PC-9 (cell line): ENCODE data around the gene MTA3. TPM values are rescaled to one million over a fixed set of nuclear protein-coding genes. Genes with fewer than 3 reads are reported as not detected.

ENCODE experiments used
- BruUV-seq: library from RNA; stranded (reverse); fragments of 400-500 nt; replicated peaks from 2 replicates; lab custom pipeline; 2021; lab: Mats Ljungman, UMichigan
- CTCF ChIA-PET: fragments of 300-600 bp; sonication (Branson Sonifier 250); formaldehyde crosslinking; loops from one replicate; lab custom pipeline; 2022; ENCODE audit warnings: antibody characterized with exemption; lab: Charles Lee
- POLR2A ChIA-PET: fragments of 300-600 bp; sonication (Branson Sonifier 250); formaldehyde crosslinking; loops from one replicate; lab custom pipeline; 2022; ENCODE audit warnings: antibody characterized with exemption; ENCODE audit not compliant: unreplicated experiment; lab: Charles Lee
- DNase-seq, 2 experiments: peaks; one replicate each; pipeline versions ENCODE4 v3.0.0 to v3.0.0-alpha.2; 2015 to 2022; ENCODE audit warnings: mixed read lengths in 1 of 2
- H2AFZ ChIP-seq: fragments of 200-600 bp; sonication (generic); 2 replicates; pipeline ENCODE4 v1.8.1; 2017; ENCODE audit warnings: antibody characterized with exemption
- H3F3A ChIP-seq: fragments of 200-600 bp; sonication (generic); 2 replicates; pipeline ENCODE4 v1.8.1; 2017; ENCODE audit warnings: antibody characterized with exemption, mild to moderate bottlenecking, low read depth; ENCODE audit not compliant: insufficient read depth
- H3K27ac ChIP-seq: fragments of 200-600 bp; sonication (generic); 2 replicates; pipeline ENCODE4 v1.6.1; 2016; ENCODE audit warnings: mixed run types
- H3K27me3 ChIP-seq: fragments of 200-600 bp; sonication (generic); 2 replicates; pipeline ENCODE4 v1.6.1; 2016; ENCODE audit warnings: low read depth, mixed run types; ENCODE audit not compliant: insufficient read depth
- H3K36me3 ChIP-seq: fragments of 200-600 bp; sonication (generic); 2 replicates; pipeline ENCODE4 v1.6.1; 2016; ENCODE audit warnings: low read depth, mixed run types
- H3K4me1 ChIP-seq: fragments of 200-600 bp; sonication (generic); replicated peaks from 2 replicates; pipeline ENCODE4 v1.6.1; 2016; ENCODE audit warnings: mixed run types; ENCODE audit not compliant: insufficient read depth
- H3K4me2 ChIP-seq: fragments of 200-600 bp; sonication (generic); 2 replicates; pipeline ENCODE4 v1.6.1; 2017; ENCODE audit warnings: mixed run types
- H3K4me3 ChIP-seq: fragments of 200-600 bp; sonication (generic); 2 replicates; pipeline ENCODE4 v1.6.1; 2016; ENCODE audit warnings: mixed run types
- H3K79me2 ChIP-seq: fragments of 200-600 bp; sonication (generic); 2 replicates; pipeline ENCODE4 v1.6.1; 2017; ENCODE audit warnings: low read depth, mixed run types
- H3K9me2 ChIP-seq: fragments of 200-600 bp; sonication (generic); 2 replicates; pipeline ENCODE4 v1.8.1; 2017; ENCODE audit warnings: mild to moderate bottlenecking; ENCODE audit not compliant: insufficient read depth
- H3K9me3 ChIP-seq: fragments of 200-600 bp; sonication (generic); 2 replicates; pipeline ENCODE4 v1.8.1; 2016; ENCODE audit warnings: low read depth; ENCODE audit not compliant: insufficient read depth
- H4K20me1 ChIP-seq: fragments of 200-600 bp; sonication (generic); 2 replicates; pipeline ENCODE4 v1.8.1; 2017; ENCODE audit not compliant: insufficient read depth
- EZH2 ChIP-seq: fragments of 200-600 bp; sonication (generic); IDR thresholded peaks from 2 replicates; pipeline ENCODE4 v1.8.0; 2017; ENCODE audit warnings: antibody characterized with exemption, low read depth
- intact Hi-C: fragments of 100-400 bp; cut with micrococcal nuclease; formaldehyde crosslinking; loops from one replicate; pipeline ENCODE4 v1.10.0; 2022; ENCODE audit not compliant: unreplicated experiment
- total RNA-seq: library from RNA; stranded (reverse); gene quantifications from 2 replicates; pipeline ENCODE4 v1.2.3, GENCODE V29; 2021
- TF ChIP-seq, protein P1 (sequence below): fragments of 200-600 bp; sonication (generic); conservative IDR thresholded peaks from 2 replicates; pipeline ENCODE4 v1.6.1; 2017; ENCODE audit warnings: mixed run types, antibody characterized with exemption, mild to moderate bottlenecking, moderate library complexity

MTA3 gene
- total RNA-seq, 1 experiment from 2014 or later: 89.8 TPM

DNA sequence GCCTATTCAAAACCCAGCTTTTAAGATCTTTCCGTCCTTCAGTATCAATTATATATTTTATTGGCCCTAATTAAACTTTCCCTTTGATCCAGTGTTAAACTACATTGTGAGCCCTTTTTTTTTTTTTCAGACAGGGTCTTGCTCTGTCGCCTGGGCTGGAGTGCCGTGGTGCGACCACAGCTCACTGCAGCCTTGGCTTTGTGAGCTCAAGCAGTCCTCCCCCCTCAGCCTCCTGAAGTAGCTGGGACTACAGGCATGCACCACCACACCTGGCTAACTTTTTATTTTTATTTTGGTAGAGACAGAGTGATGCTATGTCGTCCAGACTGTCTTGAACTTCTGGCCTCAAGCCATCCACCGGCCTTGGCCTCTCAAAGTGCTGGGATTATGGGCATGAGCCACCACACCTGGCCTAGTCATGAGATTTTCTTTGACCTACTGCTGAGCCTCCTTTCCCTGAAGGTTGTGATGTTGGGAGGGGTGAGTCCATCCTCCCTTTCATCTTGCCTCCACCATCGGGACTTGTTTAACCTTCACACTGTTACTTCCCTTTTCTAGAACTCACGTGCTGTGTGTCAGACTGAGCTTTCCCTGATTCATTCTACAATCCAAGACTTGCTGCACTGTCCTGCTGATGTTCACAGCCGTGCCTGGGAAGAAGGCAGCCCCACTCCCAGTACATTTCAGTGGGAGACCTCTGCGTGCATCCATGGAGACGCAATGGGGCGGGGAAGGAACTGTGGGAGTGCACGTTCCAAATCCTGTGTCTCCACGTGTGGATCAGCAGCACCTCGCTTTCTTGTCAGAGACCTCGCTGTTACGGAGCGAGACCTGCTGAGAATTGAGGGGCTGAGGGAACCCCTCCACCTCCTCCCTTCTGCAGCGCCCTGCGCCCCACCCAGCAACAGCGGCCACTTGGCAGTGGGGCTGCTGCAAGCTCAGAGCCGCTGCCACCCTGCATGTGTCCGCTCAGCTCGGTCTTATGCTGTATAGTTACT lies 184.7 kb downstream of the MTA3 start:
- no peak for DNase-seq
- Histone ChIP-seq H3K27ac (no peak overlapping the region), H3K9me2 (no peaks in the 10 kb centered on the region), H3K9me3 (no peaks in the 10 kb centered on the region), H3K27me3 (no peaks in the 10 kb centered on the region), H4K20me1 (no peaks in the 10 kb centered on the region), H3K4me3 (no peak overlapping the region), H3F3A (no peaks in the 10 kb centered on the region; the same call in 1 of the 2 replicates), H3K79me2 (no peaks in the 10 kb centered on the region), H3K36me3 (no peaks in the 10 kb centered on the region), H2AFZ (no peak overlapping the region), H3K4me1 (no peaks in the 10 kb centered on the region), H3K4me2 (no peak overlapping the region)
- ChIA-PET POLR2A (no interaction called here), CTCF (no interaction called here)
- TF ChIP-seq, protein P1, sequence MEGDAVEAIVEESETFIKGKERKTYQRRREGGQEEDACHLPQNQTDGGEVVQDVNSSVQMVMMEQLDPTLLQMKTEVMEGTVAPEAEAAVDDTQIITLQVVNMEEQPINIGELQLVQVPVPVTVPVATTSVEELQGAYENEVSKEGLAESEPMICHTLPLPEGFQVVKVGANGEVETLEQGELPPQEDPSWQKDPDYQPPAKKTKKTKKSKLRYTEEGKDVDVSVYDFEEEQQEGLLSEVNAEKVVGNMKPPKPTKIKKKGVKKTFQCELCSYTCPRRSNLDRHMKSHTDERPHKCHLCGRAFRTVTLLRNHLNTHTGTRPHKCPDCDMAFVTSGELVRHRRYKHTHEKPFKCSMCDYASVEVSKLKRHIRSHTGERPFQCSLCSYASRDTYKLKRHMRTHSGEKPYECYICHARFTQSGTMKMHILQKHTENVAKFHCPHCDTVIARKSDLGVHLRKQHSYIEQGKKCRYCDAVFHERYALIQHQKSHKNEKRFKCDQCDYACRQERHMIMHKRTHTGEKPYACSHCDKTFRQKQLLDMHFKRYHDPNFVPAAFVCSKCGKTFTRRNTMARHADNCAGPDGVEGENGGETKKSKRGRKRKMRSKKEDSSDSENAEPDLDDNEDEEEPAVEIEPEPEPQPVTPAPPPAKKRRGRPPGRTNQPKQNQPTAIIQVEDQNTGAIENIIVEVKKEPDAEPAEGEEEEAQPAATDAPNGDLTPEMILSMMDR: no peak
- no peak for TF ChIP-seq EZH2
- intact Hi-C loops: no loop called here
- BruUV-seq: no TSS peak

DNA sequence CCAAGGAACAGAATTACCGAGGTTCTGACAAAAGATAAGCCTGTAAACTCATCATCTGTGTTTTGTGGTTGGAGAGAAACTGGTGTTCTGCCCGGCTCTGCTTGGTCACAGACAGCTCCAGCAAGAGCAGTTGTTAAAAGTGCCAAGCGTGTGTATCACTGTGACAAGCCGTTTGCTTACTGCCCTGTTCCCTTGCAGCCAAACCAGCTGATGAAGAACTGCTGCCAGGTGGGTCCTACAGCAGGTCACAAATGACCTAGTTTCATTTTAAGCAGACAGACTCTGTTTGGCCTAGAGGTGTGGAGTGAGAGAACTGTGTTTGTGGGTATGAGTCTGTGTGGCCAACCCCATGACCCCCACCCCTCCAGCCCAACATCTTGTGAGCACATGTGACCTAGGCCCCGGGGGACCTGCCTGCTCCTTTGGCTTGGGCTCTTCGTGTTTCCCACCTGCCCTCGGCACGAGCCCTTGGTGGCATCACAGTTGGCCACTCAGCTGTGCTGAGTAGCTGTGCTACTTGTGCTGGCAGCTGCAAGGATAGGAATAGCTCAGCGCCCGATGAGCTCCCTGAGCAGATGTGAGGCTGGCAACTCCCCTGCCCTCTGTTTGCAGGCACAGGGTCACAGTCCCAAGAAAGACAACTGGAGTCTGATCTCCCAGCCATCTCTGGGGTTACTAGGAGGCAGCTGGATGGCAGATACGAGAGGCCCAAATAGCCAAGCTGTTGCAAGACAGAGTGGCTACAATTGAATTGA lies 185.8 kb downstream of the MTA3 start:
- ChIA-PET CTCF (interaction anchor here (0.6 to 0.8 kb wide), 2 partner anchors 109 to 897 kb away, joined by 3 to 6 read pairs; no protein-coding TSS in a partner anchor), POLR2A (no interaction called here)
- TF ChIP-seq, protein P1: no peak
- TF ChIP-seq EZH2: no peak
- Histone ChIP-seq H4K20me1 (no peaks in the 10 kb centered on the region), H3K4me3 (no peak overlapping the region), H3K79me2 (no peaks in the 10 kb centered on the region), H3K4me2 (no peak overlapping the region), H3K27ac (no peak overlapping the region), H3F3A (no peaks in the 10 kb centered on the region; the same call in 1 of the 2 replicates), H3K36me3 (no peaks in the 10 kb centered on the region), H3K4me1 (no peaks in the 10 kb centered on the region), H2AFZ (no peak overlapping the region), H3K9me3 (no peaks in the 10 kb centered on the region), H3K27me3 (no peaks in the 10 kb centered on the region), H3K9me2 (no peaks in the 10 kb centered on the region)
- intact Hi-C loops: no loop called here
- BruUV-seq: no TSS peak
- no peak for DNase-seq

DNA sequence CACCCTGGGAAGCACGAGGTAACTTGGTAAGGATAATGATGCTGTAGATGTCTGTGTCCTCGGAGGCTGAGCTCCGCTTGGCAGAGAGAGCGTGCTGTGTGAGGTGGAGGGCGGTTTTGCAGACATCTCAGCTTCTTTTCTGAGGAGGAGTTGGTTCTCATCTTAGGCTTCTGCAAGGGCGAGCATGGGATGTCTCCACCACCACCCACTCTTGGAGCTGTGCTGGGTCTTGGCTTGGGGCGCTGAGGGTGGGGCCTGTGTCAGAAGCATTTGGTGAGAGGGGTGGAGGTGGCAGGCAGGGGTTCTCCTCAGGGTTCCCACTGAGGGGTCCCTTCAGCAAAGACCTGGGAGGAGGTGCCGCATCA lies 186.3 kb downstream of the MTA3 start:
- intact Hi-C loops: no loop called here
- H3K27me3 ChIP-seq: no peaks in the 10 kb centered on the region
- no peaks in the 10 kb centered on the region for H3K79me2 ChIP-seq
- no peak overlapping the region for H3K27ac ChIP-seq
- no TSS peak for BruUV-seq
- POLR2A ChIA-PET: interaction anchor here (0.6 kb wide), 1 partner anchor 597 kb away, joined by 4 read pairs; no protein-coding TSS in a partner anchor
- H3F3A ChIP-seq: no peaks in the 10 kb centered on the region; the same call in 1 of the 2 replicates
- H3K36me3 ChIP-seq: no peaks in the 10 kb centered on the region
- H2AFZ ChIP-seq: no peak overlapping the region
- no peak overlapping the region for H3K4me3 ChIP-seq
- H3K9me3 ChIP-seq: no peaks in the 10 kb centered on the region
- H3K4me2 ChIP-seq: no peak overlapping the region
- TF ChIP-seq, protein P1: no peak
- no peaks in the 10 kb centered on the region for H4K20me1 ChIP-seq
- H3K4me1 ChIP-seq: no peaks in the 10 kb centered on the region
- H3K9me2 ChIP-seq: no peaks in the 10 kb centered on the region
- DNase-seq: no peak
- CTCF ChIA-PET: interaction anchor here (0.6 to 0.8 kb wide), 2 partner anchors 110 to 898 kb away, joined by 3 to 6 read pairs; no protein-coding TSS in a partner anchor
